Erythroblast (primary cell): ENCODE data around the gene PNMA6E.

Experiments
- GATA1 ChIP-seq: IDR thresholded peaks from 2 replicates; pipeline ENCODE4 v1.6.1; 2011; ENCODE audit warnings: low read depth, mild to moderate bottlenecking, control low read depth, low read length, moderate library complexity
- POLR2A ChIP-seq: IDR thresholded peaks from 2 replicates; pipeline ENCODE4 v1.6.1; 2011; ENCODE audit warnings: mild to moderate bottlenecking, low read length

DNA sequence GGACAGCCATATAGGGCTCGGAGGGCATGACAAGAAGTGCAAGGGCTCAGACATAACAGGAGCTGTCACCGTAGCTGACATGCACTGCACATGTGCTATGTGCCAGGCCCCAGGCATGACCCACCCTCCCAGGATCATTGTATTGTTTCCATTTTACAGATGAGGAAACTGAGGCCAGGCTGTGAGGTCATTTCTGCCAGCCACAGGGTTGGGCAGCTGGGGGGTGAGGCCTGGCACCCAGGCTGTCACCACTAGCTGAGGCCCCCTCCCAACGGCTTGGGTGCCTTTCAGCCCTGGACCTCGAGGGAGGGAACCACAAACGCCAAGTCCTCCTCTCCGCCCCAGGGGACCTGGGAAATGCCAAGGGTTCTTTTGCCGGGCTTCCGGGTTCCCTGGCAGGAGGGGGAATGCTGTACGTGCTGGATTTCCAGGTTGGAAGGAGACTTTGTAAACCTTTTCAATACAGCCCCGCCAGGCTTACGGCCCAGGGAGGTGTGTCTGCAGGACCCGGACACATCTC, 32.1 kb upstream of the PNMA6E start:
- TF ChIP-seq POLR2A (no peak), GATA1 (no peak)
